CD4-positive, alpha-beta T cell treated with Interferon gamma for 1 hour (primary cell): ENCODE data around the gene CAMP.
"Not testable (repeated sequence)": the region's sequence is repeated elsewhere in the genome, so short reads cannot be mapped to it uniquely, and the experiment has no call there.

Source experiments
- DNase-seq: peaks from one replicate; pipeline ENCODE4 v3.0.0-alpha.2; 2020

Gene CAMP

DNA sequence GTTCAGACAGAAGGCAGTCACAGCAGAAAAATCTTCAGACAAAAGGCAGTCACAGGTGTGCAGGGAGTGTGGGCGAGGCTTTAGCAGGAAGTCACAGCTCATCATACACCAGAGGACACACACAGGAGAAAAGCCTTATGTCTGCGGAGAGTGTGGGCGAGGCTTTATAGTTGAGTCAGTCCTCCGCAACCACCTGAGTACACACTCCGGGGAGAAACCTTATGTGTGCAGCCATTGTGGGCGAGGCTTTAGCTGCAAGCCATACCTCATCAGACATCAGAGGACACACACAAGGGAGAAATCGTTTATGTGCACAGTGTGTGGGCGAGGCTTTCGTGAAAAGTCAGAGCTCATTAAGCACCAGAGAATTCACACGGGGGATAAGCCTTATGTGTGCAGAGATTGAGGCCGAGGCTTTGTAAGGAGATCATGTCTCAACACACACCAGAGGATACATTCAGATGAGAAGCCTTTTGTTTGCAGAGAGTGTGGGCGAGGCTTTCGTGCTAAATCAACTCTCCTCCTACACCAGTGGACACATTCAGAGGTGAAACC, 45.2 kb downstream of the CAMP start:
- DNase-seq: peak; percentile 66

DNA sequence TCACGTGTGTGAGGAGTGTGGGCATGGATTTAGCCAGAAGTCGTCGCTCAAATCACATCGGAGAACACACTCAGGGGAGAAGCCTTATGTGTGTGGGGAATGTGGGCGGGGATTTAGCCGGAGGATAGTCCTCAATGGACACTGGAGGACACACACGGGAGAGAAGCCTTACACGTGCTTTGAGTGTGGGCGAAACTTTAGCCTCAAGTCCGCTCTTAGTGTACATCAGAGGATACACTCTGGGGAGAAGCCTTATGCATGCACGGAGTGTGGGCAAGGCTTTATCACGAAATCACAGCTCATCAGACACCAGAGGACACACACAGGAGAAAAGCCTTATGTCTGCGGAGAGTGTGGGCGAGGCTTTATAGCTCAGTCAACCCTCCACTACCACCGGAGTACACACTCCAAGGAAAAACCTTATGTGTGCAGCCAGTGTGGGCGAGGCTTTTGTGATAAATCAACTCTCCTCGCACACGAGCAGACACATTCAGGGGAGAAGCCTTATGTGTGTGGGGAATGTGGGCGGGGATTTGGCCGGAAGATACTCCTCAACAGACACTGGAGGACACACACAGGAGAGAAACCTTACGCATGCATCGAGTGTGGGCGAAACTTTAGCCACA, 45.8 kb downstream of the CAMP start:
- no peak for DNase-seq

- no peak for DNase-seq
Observed at GRCh38 chr3:48269592-48269991, 46.3 kb downstream of the CAMP start.

DNA sequence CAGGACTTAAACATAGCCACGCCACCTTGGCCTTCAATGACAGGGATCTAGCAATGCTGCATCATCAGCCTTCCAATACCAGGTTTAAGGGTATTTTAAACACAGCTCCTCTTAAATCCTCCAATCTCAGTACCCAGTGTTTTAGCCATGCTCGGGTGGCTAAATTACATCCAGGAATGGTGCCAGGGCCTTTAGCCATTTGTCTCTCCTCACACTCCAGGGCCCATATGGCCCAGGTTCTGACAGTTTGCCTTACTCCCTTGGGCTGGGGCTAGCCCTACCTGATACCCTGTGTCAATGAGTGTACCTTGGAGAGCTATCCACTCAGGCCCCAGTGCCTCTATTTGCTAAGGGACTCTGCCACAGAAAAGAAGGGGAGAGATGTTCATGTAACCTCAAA, 47.0 kb downstream of the CAMP start:
- DNase-seq: no peak

DNA sequence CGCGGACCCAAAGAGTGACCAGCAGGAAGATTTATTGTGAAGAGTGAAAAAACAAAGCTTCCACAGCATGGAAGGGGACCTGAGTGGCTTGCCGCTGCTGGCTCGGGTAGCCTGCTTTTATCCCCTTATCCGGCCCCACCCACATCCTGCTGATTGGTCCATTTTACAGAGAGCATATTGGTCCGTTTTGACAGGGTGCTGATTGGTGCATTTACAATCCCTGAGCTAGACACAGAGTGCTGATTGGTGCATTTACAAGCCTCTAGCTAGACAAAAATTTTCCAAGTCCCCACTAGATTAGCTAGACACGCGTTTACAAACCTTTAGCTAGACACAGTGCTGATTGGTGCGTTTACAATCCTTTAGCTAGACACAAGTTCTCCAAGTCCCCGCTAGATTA, 47.9 kb downstream of the CAMP start:
- not testable (repeated sequence) for DNase-seq

DNA sequence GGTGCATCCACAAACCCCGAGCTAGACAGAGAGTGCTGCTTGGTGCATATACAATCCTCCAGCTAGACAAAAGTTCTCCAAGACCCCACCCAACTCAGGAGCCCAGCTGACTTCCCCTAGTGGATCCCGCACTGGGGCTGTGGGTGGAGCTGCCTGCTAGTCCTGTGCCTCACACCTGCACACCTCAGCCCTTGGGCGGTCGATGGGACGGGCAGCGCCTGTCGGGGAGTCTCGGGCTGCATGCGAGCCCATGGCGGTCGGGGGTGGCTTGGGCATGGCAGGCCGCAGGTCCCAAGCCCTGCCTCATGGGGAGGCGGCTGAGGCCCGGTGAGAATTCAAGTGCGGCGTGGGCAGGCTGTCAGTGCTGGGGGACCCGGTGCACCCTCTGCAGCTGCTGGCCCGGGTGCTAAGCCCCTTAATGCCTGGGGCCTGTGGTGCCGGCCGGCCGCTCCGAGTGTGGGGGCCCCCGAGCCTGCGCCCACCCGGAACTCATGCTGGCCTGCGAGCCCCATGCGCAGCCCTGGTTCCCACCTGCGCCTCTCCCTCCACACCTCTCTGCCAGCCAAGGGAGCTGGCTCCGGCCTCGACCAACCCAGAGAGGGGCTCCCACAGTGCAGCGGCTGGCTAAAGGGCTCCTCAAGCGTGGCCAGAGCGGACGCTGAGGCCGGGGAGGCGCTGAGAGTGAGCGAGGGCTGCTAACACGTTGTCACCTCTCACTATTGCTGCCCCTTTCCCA, 48.6 kb downstream of the CAMP start:
- no peak for DNase-seq

GRCh38 chr3:48273594-48274211, 50.4 kb downstream of the CAMP start:
- DNase-seq: peak; percentile 33

DNA sequence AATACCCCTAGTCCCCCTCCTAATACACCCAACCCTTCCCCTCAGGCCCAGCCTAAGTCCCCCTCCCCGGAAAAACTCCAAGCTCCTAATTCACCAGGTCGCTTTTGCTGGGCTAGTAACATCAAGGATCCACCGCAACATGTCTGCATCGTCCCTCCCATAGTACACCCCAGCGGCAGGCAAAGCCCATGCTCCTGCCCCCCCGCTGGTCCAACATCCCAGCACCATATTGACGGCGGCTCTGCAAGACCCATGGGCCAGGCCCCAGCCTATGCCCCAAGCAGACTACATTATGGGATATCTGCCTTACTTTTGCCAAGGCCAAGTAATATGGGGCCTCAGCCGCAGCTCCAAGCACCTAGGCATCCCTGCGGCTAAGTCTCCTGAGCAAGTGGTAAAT, 51.2 kb downstream of the CAMP start:
- no peak for DNase-seq
